Measurements from ENCODE around the gene TAS2R41. TPM values are rescaled to one million over a fixed set of nuclear protein-coding genes. Genes with fewer than 3 reads are reported as not detected.

TAS2R41 gene
- total RNA-seq, 2 donors from 2014 or later = 0.59 TPM; not detected in 1

GRCh38 chr7:143451122-143451521, 26.6 kb upstream of the TAS2R41 start:
- H3K4me1 Mint-ChIP-seq = no peaks in the 10 kb centered on the region
- TF ChIP-seq CTCF (conservative IDR thresholded peaks at IDR 0.05) = no peak
- no peaks in the 10 kb centered on the region for H3K36me3 Mint-ChIP-seq (ENCODE audit: low read depth)
- Histone ChIP-seq H3K9ac (ENCODE audit: extremely low read depth, low read length, poor library complexity, severe bottlenecking) (no peak overlapping the region), H3K9me3 (ENCODE audit: control insufficient read depth, low read length) (no peaks in the 10 kb centered on the region), H3K4me3 (ENCODE audit: low read length) (no peak overlapping the region), H3K36me3 (ENCODE audit: control insufficient read depth, insufficient read depth, low read length) (no peaks in the 10 kb centered on the region), H3K4me1 (ENCODE audit: control insufficient read depth, insufficient read depth, low read length) (no peaks in the 10 kb centered on the region), H3K27ac (ENCODE audit: low read depth, low read length) (no peak overlapping the region), H3K27me3 (ENCODE audit: control insufficient read depth, insufficient read depth, low read length, poor library complexity, severe bottlenecking) (no peaks in the 10 kb centered on the region)
- H3K27ac Mint-ChIP-seq = no peak overlapping the region
- DNase-seq = no peak
- no peaks in the 10 kb centered on the region for H3K27me3 Mint-ChIP-seq (ENCODE audit: insufficient read depth)
- H3K4me3 Mint-ChIP-seq = no peak overlapping the region
- no peaks in the 10 kb centered on the region for H3K9me3 Mint-ChIP-seq

GRCh38 chr7:143451746-143452145, 25.9 kb upstream of the TAS2R41 start:
- H3K4me3 ChIP-seq (ENCODE audit: low read length) = no peak overlapping the region
- H3K9me3 ChIP-seq (ENCODE audit: control insufficient read depth, low read length) = no peaks in the 10 kb centered on the region
- Mint-ChIP-seq H3K36me3 (ENCODE audit: low read depth) (no peaks in the 10 kb centered on the region), H3K9me3 (no peaks in the 10 kb centered on the region), H3K4me3 (no peak overlapping the region), H3K4me1 (no peaks in the 10 kb centered on the region), H3K27ac (no peak overlapping the region), H3K27me3 (ENCODE audit: insufficient read depth) (no peaks in the 10 kb centered on the region)
- no peaks in the 10 kb centered on the region for H3K4me1 ChIP-seq (ENCODE audit: control insufficient read depth, insufficient read depth, low read length)
- H3K27ac ChIP-seq (ENCODE audit: low read depth, low read length) = no peak overlapping the region
- no peaks in the 10 kb centered on the region for H3K27me3 ChIP-seq (ENCODE audit: control insufficient read depth, insufficient read depth, low read length, poor library complexity, severe bottlenecking)
- DNase-seq = no peak
- no peak overlapping the region for H3K9ac ChIP-seq (ENCODE audit: extremely low read depth, low read length, poor library complexity, severe bottlenecking)
- TF ChIP-seq CTCF (conservative IDR thresholded peaks at IDR 0.05) = no peak
- H3K36me3 ChIP-seq (ENCODE audit: control insufficient read depth, insufficient read depth, low read length) = no peaks in the 10 kb centered on the region
- WGBS, 2 experiments (ENCODE audit: insufficient coverage in 1 of 2, insufficient read length in 1 of 2) = 91 to 97% methylated on average over 1 of the region's 1 CpG

- Histone ChIP-seq H3K36me3 (ENCODE audit: control insufficient read depth, insufficient read depth, low read length) (no peaks in the 10 kb centered on the region), H3K9me3 (ENCODE audit: control insufficient read depth, low read length) (no peaks in the 10 kb centered on the region), H3K27ac (ENCODE audit: low read depth, low read length) (no peak overlapping the region), H3K4me3 (ENCODE audit: low read length) (no peak overlapping the region), H3K27me3 (ENCODE audit: control insufficient read depth, insufficient read depth, low read length, poor library complexity, severe bottlenecking) (no peaks in the 10 kb centered on the region), H3K4me1 (ENCODE audit: control insufficient read depth, insufficient read depth, low read length) (no peaks in the 10 kb centered on the region), H3K9ac (ENCODE audit: extremely low read depth, low read length, poor library complexity, severe bottlenecking) (no peak overlapping the region)
- H3K9me3 Mint-ChIP-seq = no peaks in the 10 kb centered on the region
- no peak for DNase-seq
- no peaks in the 10 kb centered on the region for H3K36me3 Mint-ChIP-seq (ENCODE audit: low read depth)
- H3K27ac Mint-ChIP-seq = no peak overlapping the region
- TF ChIP-seq CTCF (conservative IDR thresholded peaks at IDR 0.05) = no peak
- WGBS, 2 experiments (ENCODE audit: insufficient coverage in 1 of 2, insufficient read length in 1 of 2) = 83 to 100% methylated on average over 1 to 2 of the region's 2 CpGs
- H3K4me3 Mint-ChIP-seq = no peak overlapping the region
- H3K4me1 Mint-ChIP-seq = no peaks in the 10 kb centered on the region
- H3K27me3 Mint-ChIP-seq (ENCODE audit: insufficient read depth) = no peaks in the 10 kb centered on the region
Observed at GRCh38 chr7:143452495-143452894, 25.2 kb upstream of the TAS2R41 start.

Data from endodermal cell (in vitro differentiated cells).